GM12874 (cell line): Measurements from ENCODE around the gene RWDD4.

Source experiments
- TF ChIP-seq, protein P1 (sequence below): IDR thresholded peaks from 2 replicates; pipeline ENCODE4 v1.5.1; 2011; ENCODE audit warnings: low read depth, mild to moderate bottlenecking, control low read depth, low read length, moderate library complexity; ENCODE audit not compliant: insufficient read depth

Gene RWDD4

DNA sequence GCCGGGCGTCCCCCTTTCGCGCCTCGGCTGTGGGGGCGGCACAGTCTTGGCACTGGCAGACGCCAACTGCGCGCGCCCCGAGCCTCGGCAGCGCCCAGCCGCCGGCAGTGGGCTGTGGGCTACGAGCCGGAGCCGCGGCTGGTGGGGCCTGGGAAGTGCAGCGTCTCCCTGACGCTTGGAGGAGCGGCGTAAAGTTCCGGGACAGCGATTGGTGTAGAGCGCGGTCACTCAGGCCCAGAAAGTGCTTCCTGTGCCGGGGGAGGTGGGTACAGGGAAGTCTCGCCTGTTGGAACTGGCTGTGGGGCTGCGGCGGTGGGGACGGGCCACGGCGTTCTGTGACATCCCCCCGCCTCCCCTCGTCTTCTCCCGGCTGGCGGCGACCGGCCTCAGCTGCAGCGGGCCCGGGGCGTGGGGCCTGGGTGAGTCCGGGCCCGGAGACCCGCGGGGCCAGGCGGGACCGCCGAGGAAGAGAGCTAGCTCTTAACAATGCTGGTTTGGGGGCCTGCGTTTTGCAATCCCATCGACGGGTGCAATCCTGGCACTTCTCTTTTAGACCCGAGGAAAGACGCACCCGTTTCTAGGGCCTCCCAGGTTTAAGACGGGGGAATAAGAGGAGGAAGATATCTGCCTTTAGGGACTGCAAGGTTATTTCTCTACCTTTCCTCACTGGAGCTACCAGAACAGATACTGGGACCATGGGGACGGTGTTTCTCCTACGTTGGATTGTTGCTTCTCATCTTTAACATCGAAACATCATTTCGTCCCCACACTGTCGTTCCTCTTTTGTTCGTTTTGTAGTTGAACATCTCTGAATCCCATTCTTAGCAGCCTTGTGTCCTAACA, at the start of gene RWDD4, which contains the start of gene TRAPPC11:
Gene RWDD4, minus strand, starts transcription at position 157 of the 843 bp plus-strand sequence. CDS start 233 bp downstream, outside the sequence.
Gene TRAPPC11, plus strand, starts transcription at position 265 of the 843 bp plus-strand sequence. CDS start 4,575 bp downstream, outside the sequence.
- TF ChIP-seq, protein P1, sequence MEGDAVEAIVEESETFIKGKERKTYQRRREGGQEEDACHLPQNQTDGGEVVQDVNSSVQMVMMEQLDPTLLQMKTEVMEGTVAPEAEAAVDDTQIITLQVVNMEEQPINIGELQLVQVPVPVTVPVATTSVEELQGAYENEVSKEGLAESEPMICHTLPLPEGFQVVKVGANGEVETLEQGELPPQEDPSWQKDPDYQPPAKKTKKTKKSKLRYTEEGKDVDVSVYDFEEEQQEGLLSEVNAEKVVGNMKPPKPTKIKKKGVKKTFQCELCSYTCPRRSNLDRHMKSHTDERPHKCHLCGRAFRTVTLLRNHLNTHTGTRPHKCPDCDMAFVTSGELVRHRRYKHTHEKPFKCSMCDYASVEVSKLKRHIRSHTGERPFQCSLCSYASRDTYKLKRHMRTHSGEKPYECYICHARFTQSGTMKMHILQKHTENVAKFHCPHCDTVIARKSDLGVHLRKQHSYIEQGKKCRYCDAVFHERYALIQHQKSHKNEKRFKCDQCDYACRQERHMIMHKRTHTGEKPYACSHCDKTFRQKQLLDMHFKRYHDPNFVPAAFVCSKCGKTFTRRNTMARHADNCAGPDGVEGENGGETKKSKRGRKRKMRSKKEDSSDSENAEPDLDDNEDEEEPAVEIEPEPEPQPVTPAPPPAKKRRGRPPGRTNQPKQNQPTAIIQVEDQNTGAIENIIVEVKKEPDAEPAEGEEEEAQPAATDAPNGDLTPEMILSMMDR: 0 out of 2 replicates have a peak, but pooled peaks have one; percentile 11

DNA sequence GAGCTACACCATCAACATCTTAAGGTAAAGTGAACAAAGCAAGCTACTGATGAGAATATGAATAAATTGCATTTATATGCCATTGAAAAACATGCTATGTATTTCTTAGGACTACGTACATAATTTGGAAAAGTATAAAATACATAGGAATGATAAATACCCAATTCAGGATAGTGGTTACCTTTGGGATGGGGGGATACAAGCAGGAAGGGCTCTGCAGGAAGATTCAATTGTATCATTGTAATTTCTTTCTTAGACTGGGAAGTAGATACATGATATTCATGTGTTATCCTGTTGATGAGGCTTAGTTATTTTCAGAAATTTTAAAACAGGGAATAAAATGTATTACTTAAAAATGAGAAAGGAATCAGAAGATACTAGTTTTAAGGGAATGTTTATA, 43.5 kb upstream of the RWDD4 start:
- TF ChIP-seq, protein P1: no peak

DNA sequence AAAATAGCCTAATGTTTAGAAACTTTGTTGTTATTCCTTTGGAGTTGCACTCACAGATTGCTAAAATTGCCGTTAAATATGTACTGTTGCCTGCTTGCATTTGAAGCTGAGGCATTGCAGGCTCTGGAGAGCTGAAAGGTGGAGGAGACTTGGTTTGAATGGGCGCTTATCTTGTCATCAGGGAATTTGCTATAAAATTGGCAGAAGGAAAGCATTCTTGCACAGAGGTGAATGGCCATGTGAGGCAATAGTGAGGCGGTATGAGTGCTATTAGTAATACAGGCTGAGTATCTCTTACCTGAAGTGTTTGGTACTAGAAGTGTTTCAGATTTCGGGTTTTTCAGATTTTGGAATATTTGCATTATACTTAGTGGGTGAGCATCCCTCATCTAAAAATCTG, 41.4 kb upstream of the RWDD4 start:
- TF ChIP-seq, protein P1: no peak

DNA sequence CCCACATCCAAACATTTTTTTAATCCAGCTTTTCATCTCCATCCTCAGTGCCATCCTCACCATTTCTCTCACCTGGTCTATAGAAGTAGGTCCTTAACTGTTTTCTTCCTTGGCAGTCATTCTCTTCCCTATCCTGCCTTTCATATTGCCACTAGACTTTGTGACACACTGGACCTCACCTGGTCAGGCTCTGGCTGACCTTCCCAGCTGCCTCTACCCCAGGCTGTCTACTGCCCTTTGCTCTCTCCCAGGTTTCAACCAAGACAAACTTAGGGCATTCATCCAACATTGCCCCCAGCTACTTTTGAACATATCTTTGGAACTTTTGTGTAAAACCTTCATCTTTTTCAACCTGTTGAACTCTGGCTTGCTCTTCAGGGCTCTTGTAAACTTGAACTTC, 39.9 kb upstream of the RWDD4 start:
- TF ChIP-seq, protein P1: no peak

DNA sequence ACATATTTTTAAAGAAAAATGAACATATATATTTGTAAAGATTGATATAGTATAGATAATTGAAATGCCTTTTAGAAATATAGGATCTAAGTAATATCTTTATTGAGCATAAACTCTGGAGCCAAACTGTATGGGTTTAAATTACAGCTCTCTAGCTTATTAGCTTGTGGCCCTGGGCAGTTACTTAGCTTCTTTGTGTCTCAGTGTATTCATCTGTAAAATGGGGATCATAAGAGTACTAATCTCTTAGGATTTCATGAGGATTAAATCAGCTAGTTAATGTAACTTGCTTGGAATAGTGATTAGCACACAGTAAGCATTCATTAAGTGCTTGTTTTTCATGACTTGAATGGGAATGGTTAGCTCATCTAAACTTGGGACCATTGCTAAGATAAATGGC, 32.9 kb upstream of the RWDD4 start:
- TF ChIP-seq, protein P1: no peak

DNA sequence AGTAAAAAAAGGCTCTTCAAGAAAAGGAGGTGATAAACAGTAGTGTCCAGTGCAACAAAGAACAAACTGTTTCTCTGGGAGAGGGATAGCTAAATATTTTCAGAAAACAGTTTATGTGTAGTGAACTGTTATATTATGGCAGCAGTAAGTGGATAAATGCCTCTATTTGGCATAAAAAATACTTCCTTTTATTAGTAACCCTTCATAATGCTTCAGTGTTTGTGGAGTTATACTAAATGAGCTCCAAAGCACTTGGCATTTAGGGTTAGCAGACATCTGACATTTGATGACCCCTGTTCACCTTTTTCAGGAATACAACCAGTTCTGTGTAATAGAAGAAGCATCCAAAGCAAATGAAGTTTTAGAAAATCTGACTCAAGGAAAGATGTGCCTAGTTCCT, 32.0 kb upstream of the RWDD4 start:
- TF ChIP-seq, protein P1: no peak

DNA sequence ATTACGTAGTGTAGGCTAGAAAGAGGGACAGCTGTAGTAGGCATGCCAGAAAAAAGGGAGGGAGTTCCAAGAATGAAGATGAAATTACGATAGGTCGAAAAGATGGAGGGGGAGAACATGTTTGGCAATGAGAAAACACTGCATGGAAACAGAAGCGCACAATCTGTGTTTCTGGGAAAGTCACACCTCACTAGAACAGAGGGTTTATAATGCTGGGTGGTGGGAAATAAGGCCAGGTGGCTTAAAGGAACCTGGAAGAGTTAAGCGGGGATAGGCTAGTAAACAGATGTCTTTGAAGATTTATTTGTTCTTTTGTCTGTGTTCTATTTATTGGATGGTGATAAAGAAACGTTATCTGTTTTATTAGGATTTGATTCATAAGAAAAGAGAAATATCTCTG, 29.2 kb upstream of the RWDD4 start:
- TF ChIP-seq, protein P1: no peak
